Thymus (tissue), 11 donors: Measurements from ENCODE around the gene CHRDL1. TPM values are rescaled to one million over a fixed set of nuclear protein-coding genes. Genes with fewer than 3 reads are reported as not detected.

Experiments
- DNase-seq, 9 donors: peaks; one replicate each; pipeline ENCODE4 v3.0.0-alpha.2; 2013; ENCODE audit warnings: low spot score in 9 of 9, low read depth in 6 of 9, missing footprints in 1 of 9
- H3K27ac ChIP-seq, 2 donors: one replicate each; pipeline ENCODE4 v1.5.1; 2013; ENCODE audit warnings: control low read depth in 1 of 2, low read depth in 1 of 2, low read length in 1 of 2, mild to moderate bottlenecking in 1 of 2, moderate library complexity in 1 of 2
- H3K27me3 ChIP-seq, 2 donors: one replicate each; pipeline ENCODE4 v1.5.1; 2013; ENCODE audit warnings: low read length in 1 of 2; ENCODE audit not compliant: control insufficient read depth in 2 of 2, insufficient read depth in 1 of 2
- H3K36me3 ChIP-seq, 2 donors: one replicate each; pipeline ENCODE4 v1.5.1; 2013; ENCODE audit warnings: low read length in 1 of 2, mild to moderate bottlenecking in 1 of 2, moderate library complexity in 1 of 2; ENCODE audit not compliant: control insufficient read depth in 2 of 2, insufficient read depth in 2 of 2
- H3K4me1 ChIP-seq, 2 donors: one replicate each; pipeline ENCODE4 v1.5.1; 2013; ENCODE audit warnings: low read length in 2 of 2; ENCODE audit not compliant: control insufficient read depth in 2 of 2, insufficient read depth in 2 of 2
- H3K4me3 ChIP-seq, 2 donors: one replicate each; pipeline ENCODE4 v1.5.1; 2013; ENCODE audit warnings: low read length in 2 of 2, control low read depth in 1 of 2, mild to moderate bottlenecking in 1 of 2
- H3K9me3 ChIP-seq, 2 donors: one replicate each; pipeline ENCODE4 v1.5.1; 2013; ENCODE audit warnings: low read length in 1 of 2, mild to moderate bottlenecking in 1 of 2; ENCODE audit not compliant: control insufficient read depth in 2 of 2, insufficient read depth in 1 of 2
- WGBS: extraction: QIAGEN DNeasy Blood & Tissue Kit; methylation state at CpG from one replicate; pipeline ENCODE4 v1.1.7; 2013; 5-methylcytosine and 5-hydroxymethylcytosine counted together
- polyA plus RNA-seq: library from polyadenylated mRNA; stranded (reverse); fragments of 200-250 nt; gene quantifications from one replicate; pipeline ENCODE4 v1.2.3, GENCODE V29; 2013
- total RNA-seq: library from RNA; stranded (reverse); fragments of 120-200 nt; gene quantifications from one replicate; pipeline ENCODE4 v1.2.4, GENCODE V29; 2013
- donor health status: healthy.

Gene CHRDL1
- total and polyA plus RNA-seq, 2 donors, result 3.2 to 3.3 TPM

GRCh38 chrX:110684653-110685052, 111.0 kb downstream of the CHRDL1 start:
- Histone ChIP-seq H3K36me3 (no peaks in the 10 kb centered on the region), H3K27me3 (no peaks in the 10 kb centered on the region), H3K4me1 (no peaks in the 10 kb centered on the region), H3K27ac (no peak overlapping the region), H3K9me3 (no peaks in the 10 kb centered on the region), H3K4me3 (no peak overlapping the region)
- 95% methylated on average over 3 of the region's 3 CpGs for WGBS
- no peak for DNase-seq

GRCh38 chrX:110683925-110684324, 111.7 kb downstream of the CHRDL1 start:
- H3K36me3 ChIP-seq, result no peaks in the 10 kb centered on the region
- H3K27ac ChIP-seq, result no peak overlapping the region
- 95% methylated on average over 2 of the region's 2 CpGs for WGBS
- no peak overlapping the region for H3K4me3 ChIP-seq
- H3K9me3 ChIP-seq, result no peaks in the 10 kb centered on the region
- no peaks in the 10 kb centered on the region for H3K27me3 ChIP-seq
- no peak for DNase-seq
- no peaks in the 10 kb centered on the region for H3K4me1 ChIP-seq

GRCh38 chrX:110678591-110678990, 117.0 kb downstream of the CHRDL1 start:
- Histone ChIP-seq H3K27me3 (no peaks in the 10 kb centered on the region), H3K4me3 (no peak overlapping the region), H3K9me3 (no peaks in the 10 kb centered on the region), H3K36me3 (no peaks in the 10 kb centered on the region), H3K4me1 (no peaks in the 10 kb centered on the region), H3K27ac (no peak overlapping the region)
- 89% methylated on average over 1 of the region's 1 CpG for WGBS
- DNase-seq, result no peak

GRCh38 chrX:110675886-110676285, 119.7 kb downstream of the CHRDL1 start:
- Histone ChIP-seq H3K27me3 (no peaks in the 10 kb centered on the region), H3K9me3 (no peaks in the 10 kb centered on the region), H3K27ac (no peak overlapping the region), H3K4me1 (no peaks in the 10 kb centered on the region), H3K36me3 (no peaks in the 10 kb centered on the region), H3K4me3 (no peak overlapping the region)
- 94% methylated on average over 1 of the region's 1 CpG for WGBS
- DNase-seq, result no peak

- Histone ChIP-seq H3K4me3 (no peak overlapping the region), H3K36me3 (no peaks in the 10 kb centered on the region), H3K27ac (no peak overlapping the region), H3K27me3 (no peaks in the 10 kb centered on the region), H3K9me3 (no peaks in the 10 kb centered on the region), H3K4me1 (no peaks in the 10 kb centered on the region)
- no peak for DNase-seq
- WGBS, result 80% methylated on average over 3 of the region's 3 CpGs
Measured at GRCh38 chrX:110671068-110671803, 124.4 kb downstream of the CHRDL1 start.

- H3K27ac ChIP-seq, result no peak overlapping the region
Measured at GRCh38 chrX:110669572-110669971, 126.0 kb downstream of the CHRDL1 start.

GRCh38 chrX:110667706-110668105, 127.9 kb downstream of the CHRDL1 start:
- Histone ChIP-seq H3K27me3 (no peaks in the 10 kb centered on the region), H3K36me3 (no peaks in the 10 kb centered on the region), H3K4me1 (no peaks in the 10 kb centered on the region), H3K9me3 (no peaks in the 10 kb centered on the region), H3K4me3 (no peak overlapping the region), H3K27ac (no peak overlapping the region)
- 89% methylated on average over 6 of the region's 6 CpGs for WGBS
- DNase-seq, result no peak

More at GRCh38 chrX:110669572-110669971, 126.0 kb downstream of the CHRDL1 start:
- H3K27me3 ChIP-seq, result no peaks in the 10 kb centered on the region
- no peak overlapping the region for H3K4me3 ChIP-seq
- no peak for DNase-seq
- 95% methylated on average over 1 of the region's 1 CpG for WGBS
- no peaks in the 10 kb centered on the region for H3K4me1 ChIP-seq
- H3K9me3 ChIP-seq, result no peaks in the 10 kb centered on the region
- H3K36me3 ChIP-seq, result no peaks in the 10 kb centered on the region

- Histone ChIP-seq H3K27me3 (no peaks in the 10 kb centered on the region), H3K4me3 (no peak overlapping the region), H3K4me1 (no peaks in the 10 kb centered on the region), H3K27ac (no peak overlapping the region), H3K36me3 (no peaks in the 10 kb centered on the region), H3K9me3 (no peaks in the 10 kb centered on the region)
- 47% methylated on average over 3 of the region's 3 CpGs for WGBS
- peak in 3 of 9 donors; percentile 0 to 31 (median 7) for DNase-seq
Measured at GRCh38 chrX:110665223-110666002, 130.2 kb downstream of the CHRDL1 start.

GRCh38 chrX:110657073-110657472, 138.5 kb downstream of the CHRDL1 start:
- no peak for DNase-seq
- Histone ChIP-seq H3K9me3 (no peaks in the 10 kb centered on the region), H3K4me3 (no peak overlapping the region), H3K27me3 (no peaks in the 10 kb centered on the region), H3K36me3 (no peaks in the 10 kb centered on the region), H3K4me1 (no peaks in the 10 kb centered on the region), H3K27ac (no peak overlapping the region)
- 95% methylated on average over 6 of the region's 6 CpGs for WGBS
